ENCODE measurements around the gene SEC31A. TPM values are rescaled to one million over a fixed set of nuclear protein-coding genes. Genes with fewer than 3 reads are reported as not detected.

SEC31A gene
- total RNA-seq, 4 donors from 2014 or later: 117 to 458 (median 253) TPM

- Histone ChIP-seq H3K4me1 (no peaks in the 10 kb centered on the region), H3K9me3 (no peaks in the 10 kb centered on the region), H3K36me3 (no peaks in the 10 kb centered on the region), H3K27me3 (no peaks in the 10 kb centered on the region), H3K4me3 (no peak overlapping the region), H3K27ac (no peak overlapping the region)
- DNase-seq: peak; percentile 46 to 49
- TF ChIP-seq POLR2A (IDR thresholded peaks at IDR 0.05) (no peak), CTCF (IDR thresholded peaks at IDR 0.05) (no peak)
- intact Hi-C loops (cut with DNase I; ENCODE audit: low total_unique reads): no loop called here
These were observed 110.2 kb downstream of the SEC31A start for GRCh38 chr4:82780752-82781231.

GRCh38 chr4:82780170-82780751, 110.7 kb downstream of the SEC31A start:
- intact Hi-C loops (cut with DNase I; ENCODE audit: low total_unique reads): no loop called here
- DNase-seq: no peak
- TF ChIP-seq POLR2A (IDR thresholded peaks at IDR 0.05): no peak
- TF ChIP-seq CTCF (IDR thresholded peaks at IDR 0.05): no peak
- Histone ChIP-seq H3K4me1 (no peaks in the 10 kb centered on the region), H3K9me3 (no peaks in the 10 kb centered on the region), H3K4me3 (no peak overlapping the region), H3K36me3 (no peaks in the 10 kb centered on the region), H3K27me3 (no peaks in the 10 kb centered on the region), H3K27ac (no peak overlapping the region)

GRCh38 chr4:82779032-82779431, 111.9 kb downstream of the SEC31A start:
- Histone ChIP-seq H3K27ac (no peak overlapping the region), H3K4me3 (no peak overlapping the region), H3K4me1 (no peaks in the 10 kb centered on the region), H3K27me3 (no peaks in the 10 kb centered on the region), H3K36me3 (no peaks in the 10 kb centered on the region), H3K9me3 (no peaks in the 10 kb centered on the region)
- DNase-seq: no peak
- TF ChIP-seq POLR2A (IDR thresholded peaks at IDR 0.05) (no peak), CTCF (IDR thresholded peaks at IDR 0.05) (no peak)
- intact Hi-C loops (cut with DNase I; ENCODE audit: low total_unique reads): no loop called here

- no peaks in the 10 kb centered on the region for H3K4me1 ChIP-seq
- H3K27ac ChIP-seq: no peak overlapping the region
- TF ChIP-seq POLR2A (IDR thresholded peaks at IDR 0.05): no peak
- no peak for TF ChIP-seq CTCF (IDR thresholded peaks at IDR 0.05)
- intact Hi-C loops (cut with DNase I; ENCODE audit: low total_unique reads): no loop called here
- H3K36me3 ChIP-seq: no peaks in the 10 kb centered on the region
- no peak for DNase-seq
- no peaks in the 10 kb centered on the region for H3K27me3 ChIP-seq
- H3K9me3 ChIP-seq: no peaks in the 10 kb centered on the region
- H3K4me3 ChIP-seq: no peak overlapping the region
These were observed 113.0 kb downstream of the SEC31A start for GRCh38 chr4:82777857-82778525.

GRCh38 chr4:82776925-82777542, 113.9 kb downstream of the SEC31A start:
- H3K4me3 ChIP-seq: no peak overlapping the region
- no peaks in the 10 kb centered on the region for H3K4me1 ChIP-seq
- DNase-seq: no peak
- H3K27ac ChIP-seq: no peak overlapping the region
- TF ChIP-seq POLR2A (IDR thresholded peaks at IDR 0.05) (no peak), CTCF (IDR thresholded peaks at IDR 0.05) (no peak)
- no peaks in the 10 kb centered on the region for H3K9me3 ChIP-seq
- no peaks in the 10 kb centered on the region for H3K27me3 ChIP-seq
- intact Hi-C loops (cut with DNase I; ENCODE audit: low total_unique reads): no loop called here
- no peaks in the 10 kb centered on the region for H3K36me3 ChIP-seq

All from uterus (tissue), 4 donors.